ENCODE data around the gene NOB1. TPM values are rescaled to one million over a fixed set of nuclear protein-coding genes. Genes with fewer than 3 reads are reported as not detected.

The NOB1 gene
- total and polyA plus RNA-seq, 9 of the 15 experiments (the other 6 are each of a cell fraction or from before 2014, with no cell fraction given), result 42.4 to 148 (median 116) TPM

- POLR2A ChIA-PET, result interaction anchor here (1.7 kb wide), 1 partner anchor 28 kb away, joined by 6 read pairs; the partner anchor contains the start of gene NQO1
These were observed 56.3 kb downstream of the NOB1 start for GRCh38 chr16:69698404-69698803.

More at GRCh38 chr16:69698404-69698803, 56.3 kb downstream of the NOB1 start:
- H3K9me1 ChIP-seq (ENCODE audit: control insufficient read depth, insufficient read depth, low read length), result no peaks in the 10 kb centered on the region
- H3K27me3 ChIP-seq (ENCODE audit: control insufficient read depth in 2 of 2, insufficient read depth in 2 of 2, low read length in 2 of 2), result no peaks in the 10 kb centered on the region
- H3K4me1 ChIP-seq (replicated peaks in 1 of 2; ENCODE audit: control insufficient read depth in 2 of 2, insufficient read depth in 2 of 2, low read length in 2 of 2), result no peaks in the 10 kb centered on the region
- no peaks in the 10 kb centered on the region for H3K79me2 ChIP-seq (ENCODE audit: control insufficient read depth, insufficient read depth, low read length)
- FAIRE-seq (no peak), ATAC-seq (no peak), DNase-seq (ENCODE audit: extremely low read depth in 1 of 4, low spot score in 3 of 4) (no peak)
- BruUV-seq (replicated peaks), result no TSS peak
- H2AFZ ChIP-seq (ENCODE audit: low read depth, low read length), result no peak overlapping the region
- H3K9me3 ChIP-seq (replicated peaks; ENCODE audit: control insufficient read depth, insufficient read depth, low read depth, low read length), result no peaks in the 10 kb centered on the region
- no peaks in the 10 kb centered on the region for H4K20me1 ChIP-seq (replicated peaks; ENCODE audit: control insufficient read depth, insufficient read depth, low read length)
- peaks cover 72% of the 10 kb centered on the region for H3K36me3 ChIP-seq (ENCODE audit: control insufficient read depth, insufficient read depth, low read length)
- TF ChIP-seq MAFK (IDR thresholded peaks at IDR 0.05; ENCODE audit: low read length) (no peak), CEBPG (CRISPR knock-in tag; IDR thresholded peaks at IDR 0.05) (no peak), CEBPG (tag; conservative IDR thresholded peaks at IDR 0.05 in 1 of 2, IDR thresholded peaks at IDR 0.05 in 1 of 2) (no peak), MTA2 (IDR thresholded peaks at IDR 0.05; ENCODE audit: low read depth) (no peak), TCF3 (CRISPR knock-in tag; IDR thresholded peaks at IDR 0.05) (no peak), KAT7 (CRISPR knock-in tag; IDR thresholded peaks at IDR 0.05; ENCODE audit: borderline replicate concordance) (no peak), ZNF518B (CRISPR knock-in tag; IDR thresholded peaks at IDR 0.05) (no peak), PYGO2 (tag; IDR thresholded peaks at IDR 0.05) (no peak)
- TF ChIP-seq, protein P1, sequence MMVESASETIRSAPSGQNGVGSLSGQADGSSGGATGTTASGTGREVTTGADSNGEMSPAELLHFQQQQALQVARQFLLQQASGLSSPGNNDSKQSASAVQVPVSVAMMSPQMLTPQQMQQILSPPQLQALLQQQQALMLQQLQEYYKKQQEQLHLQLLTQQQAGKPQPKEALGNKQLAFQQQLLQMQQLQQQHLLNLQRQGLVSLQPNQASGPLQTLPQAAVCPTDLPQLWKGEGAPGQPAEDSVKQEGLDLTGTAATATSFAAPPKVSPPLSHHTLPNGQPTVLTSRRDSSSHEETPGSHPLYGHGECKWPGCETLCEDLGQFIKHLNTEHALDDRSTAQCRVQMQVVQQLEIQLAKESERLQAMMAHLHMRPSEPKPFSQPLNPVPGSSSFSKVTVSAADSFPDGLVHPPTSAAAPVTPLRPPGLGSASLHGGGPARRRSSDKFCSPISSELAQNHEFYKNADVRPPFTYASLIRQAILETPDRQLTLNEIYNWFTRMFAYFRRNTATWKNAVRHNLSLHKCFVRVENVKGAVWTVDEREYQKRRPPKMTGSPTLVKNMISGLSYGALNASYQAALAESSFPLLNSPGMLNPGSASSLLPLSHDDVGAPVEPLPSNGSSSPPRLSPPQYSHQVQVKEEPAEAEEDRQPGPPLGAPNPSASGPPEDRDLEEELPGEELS (CRISPR knock-in tag; IDR thresholded peaks at IDR 0.05; ENCODE audit: borderline replicate concordance), result no peak
- TF ChIP-seq, protein P2, sequence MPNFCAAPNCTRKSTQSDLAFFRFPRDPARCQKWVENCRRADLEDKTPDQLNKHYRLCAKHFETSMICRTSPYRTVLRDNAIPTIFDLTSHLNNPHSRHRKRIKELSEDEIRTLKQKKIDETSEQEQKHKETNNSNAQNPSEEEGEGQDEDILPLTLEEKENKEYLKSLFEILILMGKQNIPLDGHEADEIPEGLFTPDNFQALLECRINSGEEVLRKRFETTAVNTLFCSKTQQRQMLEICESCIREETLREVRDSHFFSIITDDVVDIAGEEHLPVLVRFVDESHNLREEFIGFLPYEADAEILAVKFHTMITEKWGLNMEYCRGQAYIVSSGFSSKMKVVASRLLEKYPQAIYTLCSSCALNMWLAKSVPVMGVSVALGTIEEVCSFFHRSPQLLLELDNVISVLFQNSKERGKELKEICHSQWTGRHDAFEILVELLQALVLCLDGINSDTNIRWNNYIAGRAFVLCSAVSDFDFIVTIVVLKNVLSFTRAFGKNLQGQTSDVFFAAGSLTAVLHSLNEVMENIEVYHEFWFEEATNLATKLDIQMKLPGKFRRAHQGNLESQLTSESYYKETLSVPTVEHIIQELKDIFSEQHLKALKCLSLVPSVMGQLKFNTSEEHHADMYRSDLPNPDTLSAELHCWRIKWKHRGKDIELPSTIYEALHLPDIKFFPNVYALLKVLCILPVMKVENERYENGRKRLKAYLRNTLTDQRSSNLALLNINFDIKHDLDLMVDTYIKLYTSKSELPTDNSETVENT (CRISPR knock-in tag; IDR thresholded peaks at IDR 0.05), result no peak
- intact Hi-C loops (cut with micrococcal nuclease), result no loop called here
- no peak overlapping the region for H3K27ac ChIP-seq (ENCODE audit: extremely low read depth, low read depth, low read length)
- no peak overlapping the region for H3K9ac ChIP-seq (ENCODE audit: insufficient read depth in 1 of 2, low read depth in 2 of 2, low read length in 2 of 2)
- WGBS (ENCODE audit: insufficient coverage, low coverage, missing lambda C conversion rate), result 66% methylated on average over 3 of the region's 3 CpGs
- in situ Hi-C loops (cut with MboI), result no loop called here
- CTCF ChIA-PET (ENCODE audit: low intra/inter-chr PET ratio), result no interaction called here
- H3K4me3 ChIP-seq, result no peak overlapping the region
- no peak overlapping the region for H3K4me2 ChIP-seq (ENCODE audit: insufficient read depth, low read length)

Measured in K562 (cell line).